PC-3 (cell line): ENCODE data around the gene ACTR10. TPM values are rescaled to one million over a fixed set of nuclear protein-coding genes. Genes with fewer than 3 reads are reported as not detected.
A peak's percentile ranks its signal among the peaks of the same experiment; 100 is the strongest.

ENCODE experiments used
- ATAC-seq: fragments of 200-7000 bp; cut with Tn5 transposase; 2 replicates; pipeline ENCODE4 v1.9.1; 2020; ENCODE audit warnings: mild to moderate bottlenecking, moderate library complexity
- BruUV-seq: library from RNA; stranded (reverse); fragments of 400-500 nt; replicated peaks from 2 replicates; lab custom pipeline; 2021; lab: Mats Ljungman, UMichigan
- CTCF ChIA-PET: fragments of 300-600 bp; sonication (Branson Sonifier 250); formaldehyde crosslinking; loops from one replicate; lab custom pipeline; 2022; ENCODE audit warnings: antibody characterized with exemption; lab: Charles Lee
- POLR2A ChIA-PET: fragments of 300-600 bp; sonication (Branson Sonifier 250); formaldehyde crosslinking; loops from one replicate; lab custom pipeline; 2022; ENCODE audit warnings: antibody characterized with exemption; ENCODE audit not compliant: unreplicated experiment; lab: Charles Lee
- DNase-seq: peaks from one replicate; pipeline ENCODE4 v3.0.0-alpha.2; 2015
- H2AFZ ChIP-seq: fragments of 300-600 bp; sonication (generic); 2 replicates; pipeline ENCODE4 v1.6.0; 2016; ENCODE audit warnings: antibody characterized with exemption, low read length
- H3F3A ChIP-seq: fragments of 300-600 bp; sonication (generic); one replicate; pipeline ENCODE4 v1.6.0; 2017; ENCODE audit warnings: antibody characterized with exemption, low read length, control low read depth, mild to moderate bottlenecking; ENCODE audit not compliant: unreplicated experiment
- H3K27ac ChIP-seq: fragments of 300-600 bp; sonication (generic); 2 replicates; pipeline ENCODE4 v1.5.1; 2016; ENCODE audit warnings: mild to moderate bottlenecking, low read length
- H3K27me3 ChIP-seq: fragments of 300-600 bp; sonication (generic); 2 replicates; pipeline ENCODE4 v1.6.1; 2016; ENCODE audit warnings: low read length, mixed read lengths
- H3K36me3 ChIP-seq: fragments of 300-600 bp; sonication (generic); 2 replicates; pipeline ENCODE4 v1.6.1; 2016; ENCODE audit warnings: low read depth, mixed run types, low read length, mixed read lengths
- H3K4me1 ChIP-seq: fragments of 300-600 bp; sonication (generic); 2 replicates; pipeline ENCODE4 v1.5.1; 2016; ENCODE audit warnings: low read length; ENCODE audit not compliant: insufficient read depth
- H3K4me2 ChIP-seq: fragments of 300-600 bp; sonication (generic); 2 replicates; pipeline ENCODE4 v1.6.0; 2016; ENCODE audit warnings: low read length
- H3K4me3 ChIP-seq: fragments of 300-600 bp; sonication (generic); 2 replicates; pipeline ENCODE4 v1.5.1; 2016; ENCODE audit warnings: mild to moderate bottlenecking, low read length, mixed read lengths
- H3K79me2 ChIP-seq: fragments of 300-600 bp; sonication (generic); 2 replicates; pipeline ENCODE4 v1.6.1; 2017; ENCODE audit warnings: low read length, mixed read lengths
- H3K9ac ChIP-seq: fragments of 300-600 bp; sonication (generic); 2 replicates; pipeline ENCODE4 v1.6.0; 2016; ENCODE audit warnings: mild to moderate bottlenecking, low read length
- H3K9me2 ChIP-seq: fragments of 300-600 bp; sonication (generic); replicated peaks from 2 replicates; pipeline ENCODE4 v1.6.1; 2016; ENCODE audit warnings: mixed run types, low read length, mixed read lengths
- H3K9me3 ChIP-seq: fragments of 300-600 bp; sonication (generic); 2 replicates; pipeline ENCODE4 v1.6.1; 2016; ENCODE audit warnings: low read length, mixed read lengths
- H4K20me1 ChIP-seq: fragments of 300-600 bp; sonication (generic); 2 replicates; pipeline ENCODE4 v1.6.1; 2016; ENCODE audit warnings: low read length, mixed read lengths
- EZH2 ChIP-seq: fragments of 300-600 bp; sonication (generic); IDR thresholded peaks from one replicate; pipeline ENCODE4 v1.6.1; 2017; ENCODE audit warnings: antibody characterized with exemption, mild to moderate bottlenecking, low read length; ENCODE audit not compliant: unreplicated experiment
- EZH2phosphoT487 ChIP-seq: fragments of 300-600 bp; sonication (generic); IDR thresholded peaks from 2 replicates; pipeline ENCODE4 v1.6.1; 2018; ENCODE audit warnings: mild to moderate bottlenecking, antibody characterized with exemption, low read length, borderline replicate concordance
- intact Hi-C: fragments of 100-400 bp; cut with micrococcal nuclease; formaldehyde crosslinking; loops from 2 replicates; pipeline ENCODE4 v1.9.0; 2023
- total RNA-seq: library from RNA; depleted of rRNA; stranded (reverse); fragments of >200 nt; gene quantifications from 2 replicates; pipeline ENCODE4 v1.2.3, GENCODE V29; 2014
- TF ChIP-seq, protein P1 (sequence below): fragments of 300-600 bp; sonication (generic); conservative IDR thresholded peaks from 2 replicates; pipeline ENCODE4 v1.5.1; 2017; ENCODE audit warnings: antibody characterized with exemption, low read depth, mild to moderate bottlenecking, low read length

ACTR10 gene
- total RNA-seq, 1 experiment from 2014 or later: 126 TPM

DNA sequence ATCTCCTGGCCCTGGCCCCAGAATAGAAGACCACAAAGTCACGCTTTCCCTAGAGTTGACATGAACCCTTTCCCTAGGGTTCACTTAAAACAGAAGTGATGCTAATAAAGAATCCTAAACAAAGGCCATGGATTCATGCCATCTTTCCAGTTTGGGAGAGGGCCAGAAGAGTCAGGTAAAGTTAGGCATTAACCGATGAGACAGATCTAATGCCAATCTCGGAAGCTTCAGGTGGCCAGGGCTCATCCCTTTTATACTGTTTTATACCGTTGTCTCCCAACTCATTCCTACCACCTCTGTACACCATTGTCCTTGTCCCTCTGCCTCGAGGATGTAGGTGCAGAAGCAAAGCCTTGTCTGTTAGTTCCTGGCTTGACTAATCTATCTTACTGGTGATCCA is 22.8 kb upstream of the ACTR10 start:
- H3K9ac ChIP-seq: no peak overlapping the region
- H3K36me3 ChIP-seq: no peaks in the 10 kb centered on the region
- H3K9me3 ChIP-seq: no peaks in the 10 kb centered on the region
- ChIA-PET CTCF (no interaction called here), POLR2A (no interaction called here)
- BruUV-seq: no TSS peak
- ATAC-seq (no peak), DNase-seq (no peak)
- H3K79me2 ChIP-seq: no peaks in the 10 kb centered on the region
- H3F3A ChIP-seq: no peaks in the 10 kb centered on the region
- intact Hi-C loops: no loop called here
- no peak overlapping the region for H3K4me3 ChIP-seq
- peaks cover 15% of the 10 kb centered on the region; the same call in 1 of the 2 replicates for H3K27me3 ChIP-seq
- no peak overlapping the region for H2AFZ ChIP-seq
- H4K20me1 ChIP-seq: no peaks in the 10 kb centered on the region
- no peak overlapping the region for H3K4me2 ChIP-seq
- TF ChIP-seq EZH2phosphoT487 (no peak), EZH2 (no peak)
- TF ChIP-seq, protein P1, sequence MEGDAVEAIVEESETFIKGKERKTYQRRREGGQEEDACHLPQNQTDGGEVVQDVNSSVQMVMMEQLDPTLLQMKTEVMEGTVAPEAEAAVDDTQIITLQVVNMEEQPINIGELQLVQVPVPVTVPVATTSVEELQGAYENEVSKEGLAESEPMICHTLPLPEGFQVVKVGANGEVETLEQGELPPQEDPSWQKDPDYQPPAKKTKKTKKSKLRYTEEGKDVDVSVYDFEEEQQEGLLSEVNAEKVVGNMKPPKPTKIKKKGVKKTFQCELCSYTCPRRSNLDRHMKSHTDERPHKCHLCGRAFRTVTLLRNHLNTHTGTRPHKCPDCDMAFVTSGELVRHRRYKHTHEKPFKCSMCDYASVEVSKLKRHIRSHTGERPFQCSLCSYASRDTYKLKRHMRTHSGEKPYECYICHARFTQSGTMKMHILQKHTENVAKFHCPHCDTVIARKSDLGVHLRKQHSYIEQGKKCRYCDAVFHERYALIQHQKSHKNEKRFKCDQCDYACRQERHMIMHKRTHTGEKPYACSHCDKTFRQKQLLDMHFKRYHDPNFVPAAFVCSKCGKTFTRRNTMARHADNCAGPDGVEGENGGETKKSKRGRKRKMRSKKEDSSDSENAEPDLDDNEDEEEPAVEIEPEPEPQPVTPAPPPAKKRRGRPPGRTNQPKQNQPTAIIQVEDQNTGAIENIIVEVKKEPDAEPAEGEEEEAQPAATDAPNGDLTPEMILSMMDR: no peak
- H3K27ac ChIP-seq: no peak overlapping the region
- no peaks in the 10 kb centered on the region for H3K9me2 ChIP-seq
- no peaks in the 10 kb centered on the region for H3K4me1 ChIP-seq

DNA sequence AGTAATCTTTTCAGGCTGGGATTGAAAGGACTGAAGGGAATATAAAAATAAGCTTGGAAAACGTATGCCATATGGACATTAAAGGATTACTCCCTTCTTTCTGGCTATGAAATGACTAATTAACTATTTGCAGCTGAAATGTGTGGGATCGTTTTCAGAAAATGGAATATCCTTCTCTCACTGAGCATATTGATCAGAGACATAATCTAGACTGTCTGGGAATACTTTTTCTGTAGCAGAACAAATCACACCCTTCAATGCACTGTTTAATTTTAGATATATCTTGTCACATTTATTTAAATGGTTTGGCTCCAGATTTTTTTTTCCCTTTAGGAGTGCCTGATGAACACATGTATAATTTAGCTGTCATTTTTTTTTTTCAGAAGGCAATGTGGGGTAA is 10.8 kb upstream of the ACTR10 start:
- H4K20me1 ChIP-seq: no peaks in the 10 kb centered on the region
- no peaks in the 10 kb centered on the region for H3F3A ChIP-seq
- no peak for ATAC-seq
- no peak overlapping the region for H3K4me3 ChIP-seq
- H3K4me2 ChIP-seq: no peak overlapping the region
- DNase-seq: no peak
- ChIA-PET POLR2A (no interaction called here), CTCF (no interaction called here)
- BruUV-seq: no TSS peak
- no peaks in the 10 kb centered on the region for H3K9me3 ChIP-seq
- H2AFZ ChIP-seq: no peak overlapping the region
- H3K36me3 ChIP-seq: no peaks in the 10 kb centered on the region
- TF ChIP-seq, protein P1: no peak
- TF ChIP-seq EZH2: no peak
- no peak for TF ChIP-seq EZH2phosphoT487
- no peaks in the 10 kb centered on the region for H3K9me2 ChIP-seq
- intact Hi-C loops: no loop called here
- peaks cover 48% of the 10 kb centered on the region for H3K27me3 ChIP-seq
- no peak overlapping the region for H3K27ac ChIP-seq
- no peak overlapping the region for H3K9ac ChIP-seq
- no peaks in the 10 kb centered on the region for H3K4me1 ChIP-seq
- no peaks in the 10 kb centered on the region for H3K79me2 ChIP-seq

DNA sequence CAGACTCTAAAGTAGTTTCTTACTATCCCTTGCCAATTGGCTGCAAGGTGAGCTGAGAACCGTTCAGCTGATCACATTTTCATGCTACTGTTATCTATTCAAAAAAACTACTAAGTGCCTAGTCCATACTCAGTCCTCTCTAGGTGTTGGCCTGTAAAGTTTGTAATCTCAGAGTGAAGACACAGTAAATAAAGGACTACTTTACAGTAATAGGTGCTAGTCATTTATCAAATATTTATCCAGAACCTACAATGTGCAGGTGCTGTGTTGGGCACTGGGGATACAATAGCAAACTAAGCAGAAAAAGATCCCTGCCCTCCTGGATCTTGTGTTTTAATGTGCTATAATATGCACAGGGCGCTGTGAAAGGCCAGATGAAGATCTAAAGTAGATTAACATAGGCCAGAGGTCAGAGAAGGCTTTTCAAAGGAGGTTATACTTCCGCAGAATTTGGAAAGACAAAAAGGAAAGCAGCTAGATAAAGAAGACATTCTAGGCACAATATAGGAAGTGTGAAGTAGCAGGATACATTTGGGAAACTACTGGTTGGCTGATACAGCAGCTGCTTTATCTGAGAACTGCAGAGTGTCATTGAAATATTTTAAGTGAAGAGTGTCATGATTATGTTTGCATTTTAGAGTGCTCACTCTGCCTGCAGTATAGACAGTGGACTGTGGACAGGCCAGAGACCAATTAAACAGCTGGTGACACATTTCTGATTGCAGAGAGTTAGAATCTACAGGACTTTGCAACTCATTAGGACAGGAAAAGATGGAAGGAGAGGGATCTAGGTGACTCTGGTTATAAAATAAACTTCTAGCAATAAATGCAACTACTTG is 8.0 kb upstream of the ACTR10 start:
- H2AFZ ChIP-seq: no peak overlapping the region
- H3K36me3 ChIP-seq: no peaks in the 10 kb centered on the region
- TF ChIP-seq, protein P1: no peak
- TF ChIP-seq EZH2 (no peak), EZH2phosphoT487 (no peak)
- no peak overlapping the region for H3K4me3 ChIP-seq
- H3K4me1 ChIP-seq: no peaks in the 10 kb centered on the region
- H3K79me2 ChIP-seq: no peaks in the 10 kb centered on the region
- ChIA-PET CTCF (no interaction called here), POLR2A (no interaction called here)
- BruUV-seq: no TSS peak
- H3K27ac ChIP-seq: no peak overlapping the region
- no peak overlapping the region for H3K4me2 ChIP-seq
- no peak overlapping the region for H3K9ac ChIP-seq
- ATAC-seq: peak; percentile 12; the same call in 1 of the 2 replicates
- intact Hi-C loops: no loop called here
- no peaks in the 10 kb centered on the region for H3K9me3 ChIP-seq
- no peak for DNase-seq
- no peaks in the 10 kb centered on the region for H4K20me1 ChIP-seq
- H3K27me3 ChIP-seq: peaks cover 39% of the 10 kb centered on the region; the same call in 1 of the 2 replicates
- H3F3A ChIP-seq: no peaks in the 10 kb centered on the region
- H3K9me2 ChIP-seq: no peaks in the 10 kb centered on the region
